Measurements from ENCODE around the gene TSHZ2. TPM values are rescaled to one million over a fixed set of nuclear protein-coding genes. Genes with fewer than 3 reads are reported as not detected.
"Not testable (repeated sequence)": the region's sequence is repeated elsewhere in the genome, so short reads cannot be mapped to it uniquely, and the experiment has no call there.

TSHZ2 gene
- total RNA-seq, 6 experiments from 2014 or later, result 14.2 to 28.1 (median 21.0) TPM

GRCh38 chr20:53503517-53503919 is 531.4 kb downstream of the TSHZ2 start:
- WGBS (ENCODE audit: insufficient coverage, low coverage, low lambda C conversion rate, missing lambda C conversion rate), result 88% methylated on average over 5 of the region's 7 CpGs
- H3K27ac ChIP-seq, result no peak overlapping the region
- DNase-seq (no peak), ATAC-seq (no peak)
- TF ChIP-seq CTCF (IDR thresholded peaks at IDR 0.05), result no peak
- no peak for TF ChIP-seq POLR2A (IDR thresholded peaks at IDR 0.05)
- no peaks in the 10 kb centered on the region for H3K9me3 ChIP-seq
- no peak overlapping the region for H3K4me3 ChIP-seq
- intact Hi-C loops (cut with DNase I), result no loop called here
- no peaks in the 10 kb centered on the region for H3K27me3 ChIP-seq
- no peaks in the 10 kb centered on the region for H3K4me1 ChIP-seq
- H3K36me3 ChIP-seq, result no peaks in the 10 kb centered on the region

DNA sequence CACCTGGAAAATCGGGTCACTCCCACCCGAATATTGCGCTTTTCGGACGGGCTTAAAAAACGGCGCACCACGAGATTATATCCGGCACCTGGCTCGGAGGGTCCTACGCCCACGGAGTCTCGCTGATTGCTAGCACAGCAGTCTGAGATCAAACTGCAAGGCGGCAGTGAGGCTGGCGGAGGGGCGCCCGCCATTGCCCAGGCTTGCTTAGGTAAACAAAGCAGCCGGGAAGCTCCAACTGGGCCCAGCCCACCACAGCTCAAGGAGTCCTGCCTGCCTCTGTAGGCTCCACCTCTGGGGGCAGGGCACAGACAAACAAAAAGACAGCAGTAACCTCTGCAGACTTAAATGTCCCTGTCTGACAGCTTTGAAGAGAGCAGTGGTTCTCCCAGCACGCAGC is 531.9 kb downstream of the TSHZ2 start:
- H3K9me3 ChIP-seq; H3K27ac ChIP-seq; H3K27me3 ChIP-seq; H3K4me3 ChIP-seq; DNase-seq; ATAC-seq; intact Hi-C loops (cut with DNase I); H3K4me1 ChIP-seq; H3K36me3 ChIP-seq: not testable (repeated sequence)
- WGBS (ENCODE audit: insufficient coverage, low coverage, low lambda C conversion rate, missing lambda C conversion rate), result no CpG with 5 or more reads among the region's 19 CpGs

DNA sequence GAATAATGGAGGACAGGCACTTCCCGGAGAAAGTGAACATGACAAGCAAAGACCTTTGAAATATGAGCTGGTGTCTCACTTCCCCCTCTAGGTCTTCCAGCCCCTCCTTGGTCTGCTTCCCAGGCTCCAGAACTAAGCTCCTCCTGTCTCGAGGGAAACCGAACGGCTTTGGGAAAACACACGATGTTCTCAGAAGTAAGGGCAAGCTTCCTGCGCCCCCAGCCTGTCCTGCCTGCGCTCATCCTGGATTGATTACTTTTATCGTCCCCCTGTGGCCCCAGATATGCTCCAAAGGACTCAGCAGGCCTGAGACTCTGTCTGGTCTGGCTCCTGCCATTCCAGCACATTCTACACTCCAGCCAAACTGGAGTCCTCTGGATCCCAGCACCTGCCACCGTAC is 538.1 kb downstream of the TSHZ2 start:
- no peak for TF ChIP-seq CTCF (IDR thresholded peaks at IDR 0.05)
- no peak for TF ChIP-seq POLR2A (IDR thresholded peaks at IDR 0.05)
- no peaks in the 10 kb centered on the region for H3K9me3 ChIP-seq
- H3K36me3 ChIP-seq, result no peaks in the 10 kb centered on the region
- DNase-seq, result no peak
- no peak overlapping the region for H3K4me3 ChIP-seq
- H3K4me1 ChIP-seq, result no peaks in the 10 kb centered on the region
- peak in 1 of 4 donors; percentile 45 for ATAC-seq
- H3K27ac ChIP-seq, result no peak overlapping the region
- WGBS (ENCODE audit: insufficient coverage, low coverage, low lambda C conversion rate, missing lambda C conversion rate), result 85% methylated on average over 7 of the region's 9 CpGs
- H3K27me3 ChIP-seq, result no peaks in the 10 kb centered on the region
- intact Hi-C loops (cut with DNase I), result no loop called here

DNA sequence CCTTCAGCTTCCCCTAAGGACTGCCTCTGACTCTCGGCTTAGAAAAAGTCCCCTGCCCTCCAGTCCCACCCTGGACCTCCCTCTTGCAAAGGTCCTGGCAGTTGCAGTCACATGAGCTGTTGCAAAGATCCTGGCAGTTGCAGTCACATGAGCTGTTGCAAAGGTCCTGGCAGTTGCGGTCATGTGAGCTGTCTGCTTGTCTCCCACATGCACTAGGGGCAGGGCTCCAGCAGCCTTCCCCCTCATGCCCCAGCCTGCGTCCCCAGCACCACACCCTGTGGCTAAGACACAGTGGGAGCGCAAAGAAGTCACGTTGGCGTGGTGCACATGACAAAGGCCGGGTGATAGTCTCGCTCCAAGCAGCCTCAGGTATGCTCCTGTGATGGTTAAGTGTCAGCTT is 538.5 kb downstream of the TSHZ2 start:
- H3K9me3 ChIP-seq, result no peaks in the 10 kb centered on the region
- DNase-seq (no peak), ATAC-seq (peak in 1 of 4 donors; percentile 18)
- H3K4me1 ChIP-seq, result no peaks in the 10 kb centered on the region
- WGBS (ENCODE audit: insufficient coverage, low coverage, low lambda C conversion rate, missing lambda C conversion rate), result no CpG with 5 or more reads among the region's 8 CpGs
- H3K27ac ChIP-seq, result no peak overlapping the region
- no peaks in the 10 kb centered on the region for H3K27me3 ChIP-seq
- no peak overlapping the region for H3K4me3 ChIP-seq
- TF ChIP-seq CTCF (IDR thresholded peaks at IDR 0.05), result no peak
- no peak for TF ChIP-seq POLR2A (IDR thresholded peaks at IDR 0.05)
- H3K36me3 ChIP-seq, result no peaks in the 10 kb centered on the region
- intact Hi-C loops (cut with DNase I), result no loop called here

GRCh38 chr20:53512076-53512475 is 539.9 kb downstream of the TSHZ2 start:
- H3K36me3 ChIP-seq, result no peaks in the 10 kb centered on the region
- H3K27me3 ChIP-seq, result no peaks in the 10 kb centered on the region

More at GRCh38 chr20:53512076-53512475, 539.9 kb downstream of the TSHZ2 start:
- intact Hi-C loops (cut with DNase I), result no loop called here
- no peak overlapping the region for H3K27ac ChIP-seq
- no peaks in the 10 kb centered on the region for H3K9me3 ChIP-seq
- no peak overlapping the region for H3K4me3 ChIP-seq
- no peaks in the 10 kb centered on the region for H3K4me1 ChIP-seq
- no peak for TF ChIP-seq CTCF (IDR thresholded peaks at IDR 0.05)
- no peak for TF ChIP-seq POLR2A (IDR thresholded peaks at IDR 0.05)
- ATAC-seq (no peak), DNase-seq (no peak)
- WGBS (ENCODE audit: insufficient coverage, low coverage, low lambda C conversion rate, missing lambda C conversion rate), result 87% methylated on average over 9 of the region's 9 CpGs
